GM23248 (cell line): ENCODE measurements around the gene GTPBP6.

Experiments used
- EZH2 ChIP-seq: fragments of 200-600 bp; sonication (generic); IDR thresholded peaks from 2 replicates; pipeline ENCODE4 v1.6.1; 2018; ENCODE audit warnings: antibody characterized with exemption, mild to moderate bottlenecking; ENCODE audit not compliant: insufficient read depth, poor library complexity, severe bottlenecking
- EZH2phosphoT487 ChIP-seq: fragments of 200-600 bp; sonication (generic); IDR thresholded peaks from 2 replicates; pipeline ENCODE4 v1.6.1; 2018; ENCODE audit warnings: antibody characterized with exemption, moderate library complexity, mild to moderate bottlenecking, low read depth; ENCODE audit not compliant: insufficient read depth

- TF ChIP-seq EZH2 (no peak), EZH2phosphoT487 (no peak)
These were observed 5.8 kb downstream of the GTPBP6 start for GRCh38 chrX:312621-313331.
